G401 (cell line): ENCODE results near the gene AKIRIN2. TPM values are rescaled to one million over a fixed set of nuclear protein-coding genes. Genes with fewer than 3 reads are reported as not detected.

Experiments
- DNase-seq: peaks from one replicate; pipeline ENCODE4 v3.0.0-alpha.2; 2015; ENCODE audit warnings: low spot score
- in situ Hi-C: cut with HindIII; loops from 2 replicates; pipeline ENCODE4 v1.10.0; 2016; ENCODE audit warnings: low sequenced_read_pairs, mixed read lengths
- total RNA-seq: library from RNA; depleted of rRNA; stranded (reverse); fragments of >200 nt; shearing (Covaris generic); gene quantifications from 2 replicates; pipeline ENCODE4 v1.2.3, GENCODE V29; 2014

The AKIRIN2 gene
- total RNA-seq, 1 experiment from 2014 or later: 41.3 TPM

DNA sequence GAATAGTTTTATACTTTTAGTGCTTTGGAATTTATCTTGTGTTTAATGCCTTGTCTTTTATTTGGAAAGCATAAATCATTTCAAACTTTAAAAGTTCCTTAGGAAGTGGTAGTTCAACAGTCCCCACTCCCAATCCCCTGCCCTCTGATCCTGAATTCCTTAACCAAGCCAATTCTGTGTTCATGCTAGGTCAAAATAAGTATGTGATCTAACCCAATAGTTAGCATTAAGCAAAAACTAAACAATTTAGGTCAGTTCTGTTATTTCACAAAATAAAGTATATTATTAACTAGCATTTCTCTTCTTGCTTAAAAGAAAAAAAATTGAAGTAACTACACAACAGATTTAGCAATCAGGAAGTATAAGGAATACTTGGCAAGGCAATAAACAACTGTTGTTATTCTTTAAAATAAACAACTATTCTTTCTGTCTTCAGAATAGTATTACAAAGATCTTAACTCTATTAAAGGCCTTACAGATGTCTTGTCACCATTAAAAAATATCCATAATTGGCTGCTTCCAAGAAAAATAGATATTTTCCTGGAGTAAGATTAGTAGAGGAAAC lies 37.0 kb downstream of the AKIRIN2 start:
- in situ Hi-C loops: no loop called here
- DNase-seq: no peak

DNA sequence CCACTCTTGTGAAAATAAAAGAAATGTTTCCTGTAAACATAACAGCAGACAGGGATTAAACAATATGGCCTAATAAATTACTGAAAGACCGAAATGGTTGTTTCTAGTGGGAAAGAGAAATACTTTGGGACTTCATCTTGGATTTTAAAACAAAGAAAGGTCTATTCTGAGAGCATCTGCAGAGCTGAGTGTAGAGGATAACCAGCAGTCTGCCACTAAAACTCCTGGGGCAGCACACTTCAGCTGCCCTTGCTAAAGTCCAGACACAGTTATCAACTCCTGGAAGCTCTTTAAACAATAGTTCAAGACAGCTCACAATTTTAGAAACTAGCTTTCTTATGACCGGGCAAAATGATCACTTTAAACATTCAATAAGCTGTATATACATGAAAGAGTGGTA lies 38.6 kb downstream of the AKIRIN2 start:
- in situ Hi-C loops: no loop called here

DNA sequence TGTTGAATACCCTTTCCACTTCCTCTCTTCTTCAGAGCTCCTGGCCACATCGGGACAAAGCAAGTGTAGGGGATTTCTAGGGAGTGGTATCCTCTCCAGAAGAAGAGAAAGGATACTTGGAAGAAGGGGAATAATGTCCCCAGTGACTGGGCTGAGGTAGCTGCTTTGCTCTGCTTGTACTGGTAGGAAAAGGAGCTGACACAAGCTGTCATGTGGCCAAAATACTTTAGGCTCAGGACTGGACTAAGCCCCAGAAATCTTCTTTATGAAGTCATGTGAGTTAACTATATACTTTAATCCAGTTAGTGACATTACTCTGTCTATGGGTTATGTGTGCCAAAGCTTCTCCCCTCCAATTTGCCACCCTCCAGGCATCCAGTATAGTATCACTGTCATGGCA lies 40.5 kb downstream of the AKIRIN2 start:
- in situ Hi-C loops: no loop called here
- no peak for DNase-seq

More for the DNA sequence above, 38.6 kb downstream of the AKIRIN2 start:
- no peak for DNase-seq

DNA sequence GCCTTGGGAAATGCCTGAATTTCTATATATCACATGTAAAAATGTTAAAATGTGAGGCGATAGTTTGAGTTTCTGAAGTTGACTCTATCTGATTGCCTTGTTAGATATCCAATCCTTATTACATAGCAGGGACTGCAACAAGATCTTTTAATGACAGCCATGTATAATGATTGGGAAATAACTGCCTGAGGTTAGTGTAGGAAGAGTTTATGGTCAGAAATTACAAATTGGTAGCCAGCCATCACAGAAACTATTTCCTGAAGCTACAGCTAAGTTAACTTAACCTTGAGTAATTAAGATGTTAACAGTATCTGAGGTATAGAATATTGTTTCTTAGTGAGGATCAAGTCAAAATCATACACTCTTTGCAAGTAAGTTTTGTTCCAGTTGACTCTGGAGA lies 41.0 kb downstream of the AKIRIN2 start:
- in situ Hi-C loops: no loop called here
- DNase-seq: no peak

DNA sequence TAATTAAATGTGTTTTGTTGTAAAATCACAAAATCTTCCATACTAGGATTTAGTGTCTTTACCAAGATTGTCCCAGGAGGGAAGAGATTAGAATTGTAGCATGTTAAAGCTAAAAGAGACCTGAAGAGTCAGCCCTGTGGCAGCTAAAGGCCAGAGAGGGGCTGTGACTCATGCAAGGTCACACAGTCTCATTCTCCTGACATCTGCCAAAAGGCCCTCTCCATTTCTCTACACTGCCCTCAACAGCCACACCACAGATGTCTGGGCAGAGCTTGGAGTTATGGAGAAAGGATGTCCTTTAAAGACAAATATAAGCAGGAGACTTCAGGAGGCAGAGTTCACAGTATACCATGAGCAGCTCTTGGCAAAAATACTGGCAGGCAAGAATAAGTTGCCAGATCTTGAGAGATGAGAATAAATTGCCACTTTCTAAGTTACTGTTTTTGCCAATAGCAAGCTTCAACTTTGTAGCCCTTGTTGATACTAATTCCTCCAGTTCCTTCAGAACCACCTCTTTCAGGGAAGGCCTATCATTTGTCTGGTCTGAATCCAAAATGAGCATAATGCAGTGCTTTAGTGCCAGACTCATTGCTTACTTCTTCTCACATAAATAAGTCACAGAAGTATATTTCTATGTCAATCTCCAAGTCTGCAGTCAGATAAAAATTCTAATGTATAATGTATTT lies 41.7 kb downstream of the AKIRIN2 start:
- in situ Hi-C loops: no loop called here
- DNase-seq: no peak

DNA sequence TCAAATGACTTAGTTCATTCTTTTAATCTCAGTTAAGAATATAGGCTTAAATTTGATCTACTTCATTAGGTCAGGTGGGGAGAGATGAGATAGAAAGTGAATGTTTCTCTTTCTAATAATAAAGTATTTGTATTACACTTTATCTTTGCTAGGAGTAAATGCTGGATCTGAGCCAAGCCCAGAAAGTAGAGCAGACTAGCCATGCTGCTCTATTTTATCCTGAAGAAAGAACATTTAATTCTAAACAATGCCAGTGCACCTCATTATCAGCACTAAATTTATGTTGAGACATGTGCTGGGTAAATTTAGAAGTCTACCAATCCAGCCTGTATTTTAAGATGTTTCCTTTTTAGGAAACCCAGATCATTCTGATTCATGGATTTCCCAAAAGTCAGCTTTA lies 43.5 kb downstream of the AKIRIN2 start:
- in situ Hi-C loops: no loop called here
- no peak for DNase-seq

DNA sequence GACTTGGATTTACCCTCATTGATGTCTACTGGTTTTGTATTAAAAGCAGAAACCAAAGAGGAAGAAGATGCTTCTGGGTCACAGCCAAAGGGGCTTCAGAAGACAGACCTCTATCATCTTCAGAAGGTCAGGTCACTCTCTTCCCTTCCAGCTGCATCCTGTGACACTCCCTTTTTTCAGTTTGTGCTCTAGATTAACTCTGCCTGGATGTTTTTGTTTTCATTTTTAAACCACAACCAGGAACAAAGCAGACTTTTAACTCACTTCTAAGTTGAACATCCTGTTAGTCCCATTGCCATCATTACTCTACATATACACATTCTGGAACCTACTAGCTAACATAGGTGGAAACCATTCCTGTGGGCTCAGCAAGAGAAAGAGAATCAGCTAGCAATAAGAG lies 45.2 kb downstream of the AKIRIN2 start:
- no peak for DNase-seq
- in situ Hi-C loops: no loop called here

DNA sequence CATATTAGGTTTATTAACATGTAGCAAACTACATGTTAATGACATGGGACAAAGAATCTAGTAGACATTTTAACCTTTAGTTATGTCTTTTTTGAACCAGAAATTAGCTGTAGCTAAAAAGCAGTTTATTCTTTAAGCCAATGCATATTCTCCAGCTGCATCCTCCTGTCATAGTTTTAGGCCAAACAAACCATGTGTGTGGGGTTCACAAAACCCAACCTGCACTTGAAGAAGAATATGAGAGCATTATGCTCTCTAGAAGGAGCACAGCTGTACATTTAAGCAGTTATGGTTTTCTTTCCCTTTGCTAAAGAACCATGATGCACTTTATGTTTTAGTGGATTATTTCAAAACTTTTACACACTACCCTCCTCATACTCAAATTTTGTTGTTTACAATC lies 46.2 kb downstream of the AKIRIN2 start:
- no peak for DNase-seq
- in situ Hi-C loops: no loop called here

DNA sequence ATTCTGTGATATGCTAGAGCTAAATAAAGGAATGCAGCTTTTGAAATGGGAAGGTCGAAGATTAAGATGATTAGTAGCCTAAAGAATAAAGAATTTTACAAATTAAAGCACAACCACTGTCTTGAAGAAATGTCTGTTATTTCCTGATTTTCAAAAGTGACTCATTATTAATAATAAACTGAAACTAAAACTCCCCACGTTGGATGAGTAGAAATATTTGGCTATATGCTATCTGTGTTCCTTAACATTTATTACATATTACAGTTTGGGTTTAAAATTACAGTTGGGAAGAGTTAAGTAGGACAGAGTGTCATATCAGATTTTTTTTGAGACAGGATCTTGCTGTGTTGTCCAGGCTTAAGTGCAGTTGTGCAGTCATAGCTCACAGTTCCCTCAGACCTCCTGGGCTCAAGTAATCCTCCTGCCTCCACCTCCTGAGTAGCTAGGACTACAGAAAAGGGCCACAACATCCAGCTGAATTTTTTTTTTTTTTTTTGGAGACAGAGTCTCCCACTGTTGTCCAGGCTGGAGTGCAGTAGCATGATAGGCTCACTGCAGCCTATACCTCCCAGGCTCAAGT lies 47.1 kb downstream of the AKIRIN2 start:
- no peak for DNase-seq
- in situ Hi-C loops: no loop called here

DNA sequence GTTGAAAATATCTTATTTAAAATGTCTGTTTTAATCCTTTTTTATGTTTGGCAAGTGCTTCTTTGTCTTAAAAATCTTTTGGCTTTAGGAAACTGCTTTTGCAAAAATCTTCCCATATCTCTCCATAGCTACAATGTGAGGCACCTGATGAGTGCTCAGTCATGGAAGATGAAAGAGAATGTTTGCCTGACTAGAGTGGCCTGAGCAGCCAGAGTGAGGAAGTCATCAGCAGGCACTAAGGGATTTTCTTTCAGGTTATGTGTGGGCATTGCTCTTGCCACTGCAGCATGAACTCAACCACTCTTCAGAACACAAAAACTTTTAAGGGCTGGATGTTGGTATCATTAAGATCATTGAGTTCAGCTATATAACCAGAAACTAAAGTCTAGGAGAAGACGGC lies 47.9 kb downstream of the AKIRIN2 start:
- in situ Hi-C loops: no loop called here

DNA sequence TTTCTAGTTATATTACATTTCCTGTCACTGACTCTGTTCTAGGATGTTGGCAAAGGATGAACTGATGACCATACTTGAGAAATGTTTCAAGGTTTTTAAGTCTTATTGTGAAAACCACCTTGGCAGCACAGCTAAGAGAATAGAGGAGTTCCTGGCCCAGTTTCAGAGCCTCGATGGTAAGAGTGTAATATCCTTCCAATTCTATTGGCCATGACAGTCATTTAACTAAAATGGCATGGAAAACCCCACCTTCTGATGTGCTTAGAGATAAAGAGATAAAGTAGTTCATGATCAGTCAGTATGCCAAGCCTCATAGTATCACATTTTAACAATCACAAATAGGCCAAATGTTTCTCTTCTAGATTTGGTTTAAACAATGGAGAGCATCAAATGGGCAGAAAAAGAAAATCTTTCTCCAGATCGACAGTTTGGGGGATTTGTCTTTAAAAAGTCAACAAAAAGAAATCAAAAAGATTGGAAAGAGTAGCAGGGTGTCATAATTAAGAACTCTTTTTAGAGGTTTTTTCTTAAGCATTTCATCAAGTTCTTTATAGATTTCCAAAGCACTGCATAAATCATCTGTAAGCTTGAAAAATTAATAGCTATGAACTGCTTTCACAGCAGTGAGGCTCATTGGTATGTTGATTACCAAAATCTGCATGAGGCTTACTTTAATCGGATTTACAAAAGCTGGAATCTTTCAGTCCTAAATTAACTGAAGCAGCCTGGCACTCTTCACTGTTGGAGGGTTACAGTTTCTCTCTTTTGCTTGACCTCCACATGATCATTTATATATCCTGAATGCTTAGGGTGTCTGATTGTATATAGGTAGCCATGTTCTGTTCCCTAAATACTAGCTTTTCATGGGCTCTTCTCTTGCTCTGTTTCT lies 48.7 kb downstream of the AKIRIN2 start:
- in situ Hi-C loops: no loop called here
- DNase-seq: no peak

More for the DNA sequence above, 47.9 kb downstream of the AKIRIN2 start:
- DNase-seq: no peak

DNA sequence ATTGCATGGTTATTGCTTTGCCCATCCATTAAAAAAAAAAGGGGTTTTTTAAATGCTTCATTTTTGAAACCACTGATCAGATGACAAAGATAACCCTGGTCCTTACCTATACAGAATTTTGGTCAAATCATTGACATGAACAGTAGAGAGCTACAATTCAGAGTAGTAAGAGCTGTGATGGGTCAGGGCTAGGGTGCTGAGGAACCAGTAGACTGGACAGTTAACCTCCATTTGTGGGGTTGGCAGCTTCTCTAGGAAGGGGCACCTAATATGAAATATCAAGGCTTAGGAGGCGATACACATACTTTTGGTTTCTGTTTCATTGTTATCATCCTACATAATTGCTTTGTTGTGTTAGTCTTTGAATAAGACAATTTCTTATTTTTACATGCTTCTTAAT lies 57.0 kb downstream of the AKIRIN2 start:
- in situ Hi-C loops: no loop called here
- no peak for DNase-seq

DNA sequence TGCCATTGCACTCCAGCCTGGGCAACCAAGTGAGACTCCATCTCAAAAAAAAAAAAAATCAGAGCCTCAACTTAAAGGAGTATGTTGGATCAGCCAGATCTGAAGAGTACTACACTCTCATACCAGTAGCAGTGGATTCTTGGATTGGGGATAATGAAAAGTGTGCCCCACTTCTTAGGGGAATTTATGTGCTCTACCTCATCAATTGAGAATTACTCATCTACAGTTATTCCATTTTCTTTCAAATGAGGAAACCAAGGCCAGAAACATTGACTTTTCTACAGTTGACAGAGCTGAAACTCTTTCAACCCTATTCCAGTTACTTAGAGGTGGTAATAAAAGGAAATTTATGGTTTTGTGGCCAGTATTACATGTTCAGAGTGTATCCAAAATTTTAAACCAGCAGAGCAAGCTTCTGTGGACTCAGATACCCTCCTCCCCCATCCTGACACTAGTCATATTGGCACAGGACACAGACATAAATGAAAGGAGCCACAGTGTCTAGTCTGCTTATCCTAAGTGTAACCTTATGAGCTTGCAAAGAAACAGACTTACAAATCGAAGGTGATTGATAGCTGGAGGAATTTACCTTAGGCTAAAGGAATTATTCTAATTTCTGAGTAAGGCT lies 60.9 kb downstream of the AKIRIN2 start:
- DNase-seq: no peak
- in situ Hi-C loops: no loop called here

DNA sequence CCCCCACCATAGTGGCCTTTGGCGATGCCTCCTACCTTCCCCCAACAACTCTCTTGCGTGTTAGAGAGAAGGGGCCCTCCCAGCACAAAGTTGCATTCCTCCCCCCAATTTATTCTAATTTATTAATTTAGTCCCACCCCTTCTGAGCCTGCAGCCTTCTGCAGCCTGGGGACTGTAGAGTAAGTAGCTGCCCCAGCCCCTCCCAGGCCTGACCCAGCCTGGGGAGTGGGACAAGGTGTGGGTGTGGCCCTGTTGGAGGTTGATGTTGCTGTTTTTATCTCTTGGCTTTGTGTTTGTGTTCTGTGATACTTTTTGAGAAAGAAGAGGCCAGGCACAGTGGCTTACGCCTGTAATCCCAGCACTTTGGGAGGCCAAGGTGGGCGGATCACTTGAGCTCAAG lies 62.7 kb downstream of the AKIRIN2 start:
- in situ Hi-C loops: no loop called here
- no peak for DNase-seq

DNA sequence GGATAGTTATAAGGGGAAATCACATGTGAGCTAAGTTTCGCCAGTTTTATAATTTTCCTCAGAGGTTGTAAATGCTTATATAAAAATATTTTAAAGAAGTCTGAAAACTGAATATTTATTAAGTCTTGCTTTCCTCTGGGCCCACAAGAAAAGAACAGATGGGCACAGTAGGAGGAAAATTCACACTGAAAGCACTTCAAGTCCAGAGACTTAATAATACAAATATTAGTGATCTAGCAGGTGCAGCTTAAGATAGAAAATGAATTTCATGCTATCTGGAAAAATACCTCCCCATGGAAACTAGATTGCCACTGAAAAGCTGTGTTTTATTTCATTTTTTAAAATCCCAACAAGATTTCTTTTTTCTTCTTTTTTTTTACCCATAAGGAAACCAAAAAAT lies 64.9 kb downstream of the AKIRIN2 start:
- peak; percentile 62 for DNase-seq
- in situ Hi-C loops: no loop called here

DNA sequence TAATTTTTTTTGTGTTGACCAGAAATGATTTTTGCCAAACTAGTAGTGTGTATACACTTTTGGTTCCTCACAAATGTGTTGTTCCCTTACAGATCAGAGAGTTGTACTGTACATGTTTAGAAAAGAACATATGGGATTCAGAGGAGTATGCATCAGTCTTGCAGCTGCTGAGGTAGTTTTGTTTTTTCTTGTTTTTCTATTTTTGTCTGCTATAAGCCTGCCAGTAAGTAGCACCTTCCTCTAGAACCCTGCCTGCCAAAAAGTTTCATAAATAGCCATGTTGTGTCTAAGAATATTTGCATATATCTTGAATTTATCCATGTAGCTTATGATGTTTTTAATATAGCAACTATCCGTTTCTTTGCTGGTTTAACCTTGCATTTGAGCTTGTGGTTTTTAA lies 65.7 kb downstream of the AKIRIN2 start:
- peak; percentile 26 for DNase-seq
- in situ Hi-C loops: no loop called here

DNA sequence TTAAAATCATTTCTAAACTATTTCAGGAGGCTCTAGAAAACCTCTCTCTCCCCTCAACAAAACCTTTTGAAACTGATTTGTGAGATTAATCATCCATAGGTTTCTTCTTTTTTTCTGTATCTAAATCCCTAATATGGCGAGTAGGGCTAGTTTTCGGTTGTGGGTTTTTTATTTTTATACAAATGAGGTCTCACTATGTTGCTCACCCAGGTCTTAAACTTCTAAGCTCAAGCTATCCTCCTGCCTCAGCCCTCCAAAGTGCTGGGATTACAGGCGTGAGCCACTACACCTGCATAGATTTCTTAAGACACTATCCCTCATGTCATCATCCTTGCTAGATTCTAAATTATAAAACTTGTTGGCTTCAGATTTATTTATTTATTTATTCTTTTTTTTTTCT lies 68.2 kb downstream of the AKIRIN2 start:
- in situ Hi-C loops: no loop called here
- no peak for DNase-seq

DNA sequence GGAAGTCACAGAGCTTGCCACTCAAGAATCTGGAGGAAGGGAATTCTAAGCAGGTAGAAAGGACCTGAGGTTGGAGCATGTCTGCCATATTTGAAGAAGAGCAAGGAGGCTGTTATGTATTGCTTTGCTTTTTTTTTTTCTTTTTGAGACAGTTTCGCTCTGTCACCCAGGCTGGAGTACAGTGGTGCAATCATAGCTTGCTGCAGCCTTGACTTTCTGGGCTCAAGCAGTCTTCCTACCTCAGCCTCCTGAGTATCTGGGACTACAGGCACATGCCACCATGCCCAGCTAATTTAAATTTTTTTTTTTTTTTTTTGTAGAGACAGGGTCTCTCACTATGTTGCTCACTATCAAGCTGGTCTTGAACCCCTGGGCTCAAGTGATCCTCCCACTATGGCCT lies 71.3 kb downstream of the AKIRIN2 start:
- in situ Hi-C loops: no loop called here
- DNase-seq: no peak

DNA sequence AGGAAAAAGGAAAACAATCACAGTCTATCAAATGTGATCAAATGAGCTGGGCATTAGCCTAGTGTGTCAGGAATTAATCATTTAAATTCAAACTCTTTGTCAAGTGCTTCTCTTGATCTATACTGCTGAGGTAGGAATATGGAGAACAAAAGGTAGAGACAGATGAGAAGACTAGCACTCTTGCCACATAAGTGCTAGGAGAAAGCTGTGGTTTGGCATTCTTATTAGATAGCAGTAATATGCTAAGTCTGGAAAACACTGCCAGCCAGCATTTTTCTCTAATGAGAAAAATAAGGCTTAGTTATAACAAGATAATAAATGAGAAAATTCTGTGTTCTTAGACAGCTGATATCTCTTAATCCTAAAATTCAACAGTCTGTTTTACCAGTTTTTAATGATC lies 73.2 kb downstream of the AKIRIN2 start:
- in situ Hi-C loops: no loop called here
- no peak for DNase-seq

DNA sequence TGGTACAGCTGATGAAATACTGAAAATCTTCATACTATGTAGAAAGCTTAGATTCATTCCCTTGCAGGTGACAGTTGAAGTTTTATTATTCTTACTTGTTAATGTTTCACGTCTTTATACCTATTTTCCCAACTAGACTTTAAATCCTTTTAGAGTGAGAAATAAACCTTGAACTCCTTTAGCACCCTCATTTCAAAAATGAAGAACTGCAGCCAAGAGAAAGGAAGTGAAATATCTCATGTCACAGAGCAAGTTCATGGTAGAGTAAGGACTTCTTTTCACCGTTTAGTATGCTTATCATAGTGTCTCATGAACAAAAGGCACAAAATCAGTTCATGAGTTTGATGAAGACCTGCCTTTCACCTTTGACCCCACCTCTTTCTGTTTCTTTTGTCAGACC lies 73.6 kb downstream of the AKIRIN2 start:
- DNase-seq: no peak
- in situ Hi-C loops: no loop called here
